ENCODE results near the gene GHITM.

GHITM gene

DNA sequence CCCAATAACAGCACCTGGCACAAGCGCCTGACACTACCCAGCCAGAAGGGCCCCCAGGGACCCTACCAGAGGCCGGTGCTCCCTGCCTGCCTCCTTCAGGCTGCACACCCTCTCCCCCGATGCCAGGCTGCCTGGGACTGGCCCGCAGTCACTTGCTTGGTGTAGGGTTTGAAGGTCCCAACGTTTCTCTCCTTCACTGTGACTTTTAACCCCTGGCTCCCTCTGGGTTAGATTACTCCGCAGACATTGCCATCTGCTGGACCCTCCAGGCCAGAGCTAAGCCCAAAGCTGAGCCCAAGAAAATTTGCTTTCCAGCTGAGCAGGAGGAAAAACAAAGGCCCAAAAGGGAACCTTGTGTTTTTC is 61.9 kb downstream of the GHITM start:
- DNase-seq (ENCODE audit: low spot score): no peak

DNA sequence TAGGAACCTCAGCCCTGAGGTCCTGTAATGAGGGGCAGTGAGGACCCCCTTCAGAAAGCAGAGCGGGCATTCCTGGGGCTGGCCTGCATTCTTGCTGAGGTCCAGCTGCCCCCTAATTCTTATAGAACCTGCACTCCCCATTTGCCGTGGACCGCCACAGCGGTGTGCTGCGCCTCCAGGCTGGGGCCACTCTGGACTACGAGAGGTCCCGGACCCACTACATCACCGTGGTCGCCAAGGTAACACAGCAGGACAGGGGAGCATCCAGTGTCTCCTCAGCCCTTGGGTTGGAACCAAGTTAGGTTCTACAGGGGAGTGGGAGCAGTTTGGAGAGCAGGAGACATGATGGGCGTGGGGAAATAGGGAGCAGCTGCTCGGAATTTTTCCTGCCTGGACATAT is 62.4 kb downstream of the GHITM start:
- DNase-seq (ENCODE audit: low spot score): no peak

DNA sequence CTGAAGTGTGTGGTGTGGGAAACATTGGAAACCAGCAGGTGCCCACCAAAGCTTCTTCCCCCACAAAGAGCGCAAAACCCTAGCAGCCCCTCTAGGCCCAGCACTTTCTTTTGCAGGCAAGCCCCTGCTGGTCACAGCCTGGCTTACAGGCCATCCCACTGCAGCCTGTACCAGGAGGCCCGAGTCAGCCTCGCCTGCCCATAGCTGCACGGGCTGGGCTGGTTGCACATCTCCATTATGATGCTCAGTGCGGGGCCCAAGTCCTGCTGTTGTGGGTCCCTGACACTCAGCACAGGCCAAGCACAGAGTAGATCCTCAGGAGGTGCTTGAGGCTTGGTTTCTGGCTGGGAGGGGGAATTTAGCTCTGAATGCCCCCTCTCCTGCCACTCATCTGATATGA is 63.0 kb downstream of the GHITM start:
- DNase-seq (ENCODE audit: low spot score): no peak
